ENCODE measurements around the gene COG4.

GRCh38 chr16:70482624-70483023, 40.7 kb downstream of the COG4 start:
- TF ChIP-seq PAX5 (IDR thresholded peaks at IDR 0.05; ENCODE audit: insufficient read depth, low read length, severe bottlenecking) (no peak), POLR2A (IDR thresholded peaks at IDR 0.05; ENCODE audit: low read depth, low read length) (no peak)
